SU-DHL-6 (cell line): ENCODE results near the gene ST6GALNAC6.

Source experiments
- EZH2phosphoT487 ChIP-seq: fragments of 200-600 bp; sonication (generic), shearing (Covaris generic); conservative IDR thresholded peaks from 2 replicates; pipeline ENCODE4 v1.6.1; 2018; ENCODE audit warnings: mild to moderate bottlenecking, antibody characterized with exemption, low read length, moderate library complexity, mixed read lengths
- TF ChIP-seq, protein P1 (sequence below): fragments of 200-600 bp; sonication (generic); IDR thresholded peaks from one replicate; pipeline ENCODE4 v1.5.1; 2017; ENCODE audit warnings: antibody characterized with exemption, mild to moderate bottlenecking, low read length, moderate library complexity; ENCODE audit not compliant: insufficient read depth, poor library complexity, severe bottlenecking

DNA sequence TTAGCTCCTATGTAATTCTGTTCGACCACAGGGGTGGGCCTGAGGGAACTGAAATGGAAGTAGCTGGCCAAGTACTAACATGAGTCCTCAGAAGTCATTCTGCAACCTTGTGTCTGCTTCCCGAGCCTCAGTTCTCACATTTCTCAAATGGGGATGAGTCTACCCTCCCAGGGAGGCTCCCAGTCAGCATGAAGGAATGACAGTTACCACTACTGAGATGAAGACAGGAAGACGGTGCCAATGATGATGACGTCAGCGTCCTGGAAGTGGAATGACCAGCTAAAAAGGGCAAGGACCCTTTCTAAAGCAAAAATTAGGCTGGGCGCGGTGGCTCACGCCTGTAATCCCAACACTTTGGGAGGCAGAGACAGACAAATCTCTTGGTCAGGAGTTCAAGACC, 24.4 kb upstream of the ST6GALNAC6 start:
- TF ChIP-seq, protein P1, sequence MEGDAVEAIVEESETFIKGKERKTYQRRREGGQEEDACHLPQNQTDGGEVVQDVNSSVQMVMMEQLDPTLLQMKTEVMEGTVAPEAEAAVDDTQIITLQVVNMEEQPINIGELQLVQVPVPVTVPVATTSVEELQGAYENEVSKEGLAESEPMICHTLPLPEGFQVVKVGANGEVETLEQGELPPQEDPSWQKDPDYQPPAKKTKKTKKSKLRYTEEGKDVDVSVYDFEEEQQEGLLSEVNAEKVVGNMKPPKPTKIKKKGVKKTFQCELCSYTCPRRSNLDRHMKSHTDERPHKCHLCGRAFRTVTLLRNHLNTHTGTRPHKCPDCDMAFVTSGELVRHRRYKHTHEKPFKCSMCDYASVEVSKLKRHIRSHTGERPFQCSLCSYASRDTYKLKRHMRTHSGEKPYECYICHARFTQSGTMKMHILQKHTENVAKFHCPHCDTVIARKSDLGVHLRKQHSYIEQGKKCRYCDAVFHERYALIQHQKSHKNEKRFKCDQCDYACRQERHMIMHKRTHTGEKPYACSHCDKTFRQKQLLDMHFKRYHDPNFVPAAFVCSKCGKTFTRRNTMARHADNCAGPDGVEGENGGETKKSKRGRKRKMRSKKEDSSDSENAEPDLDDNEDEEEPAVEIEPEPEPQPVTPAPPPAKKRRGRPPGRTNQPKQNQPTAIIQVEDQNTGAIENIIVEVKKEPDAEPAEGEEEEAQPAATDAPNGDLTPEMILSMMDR: no peak
- no peak for TF ChIP-seq EZH2phosphoT487
